H9 (cell line): Measurements from ENCODE around the gene OR12D2. TPM values are rescaled to one million over a fixed set of nuclear protein-coding genes. Genes with fewer than 3 reads are reported as not detected.

ENCODE experiments used
- DNase-seq: peaks from one replicate; pipeline ENCODE4 v3.0.0-alpha.2; 2017
- H2AFZ ChIP-seq: one replicate; pipeline ENCODE4 v1.6.1; 2013; ENCODE audit warnings: mild to moderate bottlenecking, low read length, control low read depth, moderate library complexity
- H2AK5ac ChIP-seq: 2 replicates; pipeline ENCODE4 v1.6.1; 2013; ENCODE audit warnings: low read length, control low read depth, mixed read lengths; ENCODE audit not compliant: insufficient read length
- H2BK120ac ChIP-seq: one replicate; pipeline ENCODE4 v1.6.1; 2013; ENCODE audit warnings: low read depth, mild to moderate bottlenecking, low read length, control low read depth, inconsistent platforms; ENCODE audit not compliant: poor library complexity, severe bottlenecking
- H2BK12ac ChIP-seq: 2 replicates; pipeline ENCODE4 v1.6.1; 2013; ENCODE audit warnings: low read length, control low read depth, mixed read lengths, low read depth; ENCODE audit not compliant: insufficient read length
- H2BK15ac ChIP-seq: 2 replicates; pipeline ENCODE4 v1.6.1; 2013; ENCODE audit warnings: low read depth, low read length, control low read depth
- H2BK20ac ChIP-seq: one replicate; pipeline ENCODE4 v1.6.1; 2013; ENCODE audit warnings: low read depth, mild to moderate bottlenecking, low read length, control low read depth, inconsistent platforms; ENCODE audit not compliant: poor library complexity, severe bottlenecking
- H2BK5ac ChIP-seq: 2 replicates; pipeline ENCODE4 v1.6.1; 2013; ENCODE audit warnings: low read length, control low read depth, mixed read lengths; ENCODE audit not compliant: insufficient read length
- H3K14ac ChIP-seq: 2 replicates; pipeline ENCODE4 v1.6.1; 2013; ENCODE audit warnings: low read length, control low read depth; ENCODE audit not compliant: insufficient read depth
- H3K18ac ChIP-seq: 2 replicates; pipeline ENCODE4 v1.6.1; 2013; ENCODE audit warnings: low read depth, mild to moderate bottlenecking, mixed read lengths, low read length, control low read depth; ENCODE audit not compliant: insufficient read length
- H3K23ac ChIP-seq: 2 replicates; pipeline ENCODE4 v1.6.1; 2013; ENCODE audit warnings: low read length, control low read depth, mixed read lengths, low read depth; ENCODE audit not compliant: insufficient read length
- H3K23me2 ChIP-seq: 2 replicates; pipeline ENCODE4 v1.6.1; 2013; ENCODE audit warnings: low read depth, mild to moderate bottlenecking, mixed read lengths, low read length, control low read depth; ENCODE audit not compliant: insufficient read length, poor library complexity, severe bottlenecking
- H3K27ac ChIP-seq: 2 replicates; pipeline ENCODE4 v1.5.1; 2013; ENCODE audit warnings: low read length, control low read depth, mixed read lengths, low read depth; ENCODE audit not compliant: insufficient read length
- H3K27me3 ChIP-seq: 2 replicates; pipeline ENCODE4 v1.6.1; 2013; ENCODE audit warnings: low read length, control low read depth, inconsistent platforms; ENCODE audit not compliant: insufficient read depth
- H3K4ac ChIP-seq: 2 replicates; pipeline ENCODE4 v1.6.1; 2013; ENCODE audit warnings: low read depth, mild to moderate bottlenecking, control low read depth, inconsistent platforms, low read length, moderate library complexity
- H3K4me1 ChIP-seq: 2 replicates; pipeline ENCODE4 v1.6.1; 2013; ENCODE audit warnings: low read length, control low read depth, inconsistent platforms; ENCODE audit not compliant: insufficient read depth
- H3K4me2 ChIP-seq: 2 replicates; pipeline ENCODE4 v1.6.1; 2013; ENCODE audit warnings: low read length, control low read depth, mixed read lengths; ENCODE audit not compliant: insufficient read length, insufficient read depth
- H3K56ac ChIP-seq: 2 replicates; pipeline ENCODE4 v1.6.1; 2013; ENCODE audit warnings: low read depth, mild to moderate bottlenecking, mixed read lengths, low read length, control low read depth; ENCODE audit not compliant: insufficient read length
- H3K79me1 ChIP-seq: 2 replicates; pipeline ENCODE4 v1.6.1; 2013; ENCODE audit warnings: low read depth, mild to moderate bottlenecking, moderate library complexity, low read length, control low read depth, inconsistent platforms; ENCODE audit not compliant: insufficient read depth, poor library complexity, severe bottlenecking
- H3K79me2 ChIP-seq: 2 replicates; pipeline ENCODE4 v1.6.1; 2013; ENCODE audit warnings: low read length, control low read depth, inconsistent platforms; ENCODE audit not compliant: insufficient read depth
- H3K9ac ChIP-seq: 2 replicates; pipeline ENCODE4 v1.6.1; 2013; ENCODE audit warnings: low read length, control low read depth, mixed read lengths; ENCODE audit not compliant: insufficient read length; ENCODE audit errors: extremely low read depth
- H3K9me3 ChIP-seq: one replicate; pipeline ENCODE4 v1.6.1; 2013; ENCODE audit warnings: low read depth, low read length, inconsistent platforms; ENCODE audit not compliant: control insufficient read depth
- H3T11ph ChIP-seq: one replicate; pipeline ENCODE4 v1.6.1; 2013; ENCODE audit warnings: mild to moderate bottlenecking, low read length, control low read depth, inconsistent platforms
- H4K20me1 ChIP-seq: one replicate; pipeline ENCODE4 v1.6.1; 2013; ENCODE audit not compliant: control insufficient read depth, insufficient read length, insufficient read depth
- H4K5ac ChIP-seq: 2 replicates; pipeline ENCODE4 v1.6.1; 2013; ENCODE audit warnings: low read depth, mild to moderate bottlenecking, mixed read lengths, low read length, control low read depth; ENCODE audit not compliant: insufficient read length
- H4K8ac ChIP-seq: replicated peaks from 2 replicates; pipeline ENCODE4 v1.6.1; 2013; ENCODE audit warnings: low read length, control low read depth, mixed read lengths, low read depth; ENCODE audit not compliant: insufficient read length
- H4K91ac ChIP-seq: 2 replicates; pipeline ENCODE4 v1.6.1; 2013; ENCODE audit warnings: low read depth, mild to moderate bottlenecking, moderate library complexity, mixed read lengths, low read length, control low read depth; ENCODE audit not compliant: insufficient read length
- H3K27ac Mint-ChIP-seq, 3 experiments: 2 replicates in 2 of 3; 3 replicates in 1 of 3; pipeline ENCODE4 v1.8.0; 2020 to 2021; ENCODE audit warnings: mixed read lengths in 3 of 3, mild to moderate bottlenecking in 1 of 3, moderate library complexity in 1 of 3
- H3K27me3 Mint-ChIP-seq: 2 replicates; pipeline ENCODE4 v1.8.0; 2021; ENCODE audit warnings: low read depth, mild to moderate bottlenecking, moderate library complexity, mixed read lengths
- H3K36me3 Mint-ChIP-seq, 3 experiments: 2 replicates in 2 of 3; 3 replicates in 1 of 3; pipeline ENCODE4 v1.8.0; 2020 to 2021; ENCODE audit warnings: low read depth in 3 of 3, mixed read lengths in 3 of 3; ENCODE audit not compliant: insufficient read depth in 1 of 3
- H3K4me1 Mint-ChIP-seq, 2 experiments: 2 replicates each; pipeline ENCODE4 v1.8.0; 2020; ENCODE audit warnings: mixed read lengths in 2 of 2
- H3K4me3 Mint-ChIP-seq, 2 experiments: 2 replicates in 1 of 2; 3 replicates in 1 of 2; pipeline ENCODE4 v1.8.0; 2020 to 2021; ENCODE audit warnings: mild to moderate bottlenecking in 2 of 2, mixed read lengths in 2 of 2, moderate library complexity in 1 of 2
- H3K9me3 Mint-ChIP-seq, 2 experiments: 2 replicates in 1 of 2; 3 replicates in 1 of 2; pipeline ENCODE4 v1.8.0; 2020; ENCODE audit warnings: mild to moderate bottlenecking in 2 of 2, mixed read lengths in 2 of 2, moderate library complexity in 1 of 2
- CTCF ChIP-seq: fragments of 200-600 bp; sonication (generic); conservative IDR thresholded peaks from 3 replicates; pipeline ENCODE4 v1.8.0; 2021; ENCODE audit warnings: antibody characterized with exemption, mild to moderate bottlenecking
- WGBS: extraction: QIAGEN DNeasy Blood & Tissue Kit; methylation state at CpG from one replicate; pipeline ENCODE4 v1.1.7; 2013; ENCODE audit warnings: missing lambda C conversion rate, low lambda C conversion rate, mixed read lengths; ENCODE audit not compliant: insufficient read length; ENCODE audit errors: extremely low coverage; 5-methylcytosine and 5-hydroxymethylcytosine counted together
- total RNA-seq: library from RNA; stranded (reverse); gene quantifications from 2 replicates; pipeline ENCODE4 v1.2.1, GENCODE V29; 2021

Gene OR12D2
- total RNA-seq, 1 experiment from 2014 or later = not detected

GRCh38 chr6:29399525-29399924 is 4.1 kb downstream of the OR12D2 start:
- no peaks in the 10 kb centered on the region for H3K23me2 ChIP-seq

More at GRCh38 chr6:29399525-29399924, 4.1 kb downstream of the OR12D2 start:
- Histone ChIP-seq H4K20me1 (no peaks in the 10 kb centered on the region), H4K8ac (no peak overlapping the region), H3K23ac (no peak overlapping the region), H3K9me3 (no peaks in the 10 kb centered on the region), H3K56ac (no peak overlapping the region), H2AK5ac (no peak overlapping the region), H3K27ac (no peak overlapping the region), H2BK15ac (no peak overlapping the region), H2AFZ (no peak overlapping the region), H4K91ac (no peak overlapping the region), H3K4me2 (no peak overlapping the region), H3K18ac (no peak overlapping the region), H2BK12ac (no peak overlapping the region), H3K4ac (no peak overlapping the region), H3K79me2 (no peaks in the 10 kb centered on the region), H2BK20ac (no peak overlapping the region), H3K14ac (no peak overlapping the region), H3K27me3 (no peaks in the 10 kb centered on the region), H3T11ph (no peak overlapping the region), H2BK120ac (no peak overlapping the region), H3K9ac (no peak overlapping the region), H2BK5ac (no peak overlapping the region), H3K79me1 (no peaks in the 10 kb centered on the region), H3K4me1 (no peaks in the 10 kb centered on the region), H4K5ac (no peak overlapping the region)
- Mint-ChIP-seq H3K27me3 (peaks cover 3% of the 10 kb centered on the region; the same call in 1 of the 2 replicates), H3K4me1 (peaks cover 7% of the 10 kb centered on the region in 2 experiments), H3K36me3 (no peaks in the 10 kb centered on the region; a peak in 1 of 7 replicates), H3K4me3 (no peak overlapping the region), H3K9me3 (no peaks in the 10 kb centered on the region), H3K27ac (no peak overlapping the region)
- no peak for TF ChIP-seq CTCF
- DNase-seq = no peak
- no CpG with 5 or more reads among the region's 2 CpGs for WGBS
